Natural killer cell (primary cell): Measurements from ENCODE around the gene TPSAB1. TPM values are rescaled to one million over a fixed set of nuclear protein-coding genes. Genes with fewer than 3 reads are reported as not detected.
A peak's percentile ranks its signal among the peaks of the same experiment; 100 is the strongest.

Experiments used
- ATAC-seq, 3 donors: fragments of 150-1000 bp in 2 of 3; fragments of 200-7000 bp in 1 of 3; cut with Tn5 transposase; 1 replicate in 1 of 3; 2 replicates in 2 of 3; pipeline ENCODE4 v1.10.0; 2021; ENCODE audit warnings: mild to moderate bottlenecking in 2 of 3, moderate library complexity in 2 of 3
- DNase-seq, 2 donors: peaks; one replicate each; pipeline versions ENCODE4 v3.0.0 to v3.0.0-alpha.2; 2013 to 2021; ENCODE audit warnings: mixed read lengths in 1 of 2
- H3K27ac ChIP-seq: one replicate; pipeline ENCODE4 v1.5.1; 2013; ENCODE audit warnings: mild to moderate bottlenecking, low read length
- H3K27me3 ChIP-seq: one replicate; pipeline ENCODE4 v1.6.1; 2013; ENCODE audit warnings: low read length; ENCODE audit not compliant: control insufficient read depth, insufficient read depth
- H3K36me3 ChIP-seq: one replicate; pipeline ENCODE4 v1.6.1; 2013; ENCODE audit warnings: low read length; ENCODE audit not compliant: control insufficient read depth, insufficient read depth
- H3K4me1 ChIP-seq: one replicate; pipeline ENCODE4 v1.6.1; 2013; ENCODE audit warnings: low read length; ENCODE audit not compliant: control insufficient read depth, insufficient read depth
- H3K4me3 ChIP-seq: one replicate; pipeline ENCODE4 v1.5.1; 2013; ENCODE audit warnings: low read length
- H3K9me3 ChIP-seq: one replicate; pipeline ENCODE4 v1.6.1; 2013; ENCODE audit warnings: low read length; ENCODE audit not compliant: control insufficient read depth, insufficient read depth
- H3K27ac Mint-ChIP-seq, 2 donors: one replicate each; pipeline ENCODE4 v1.8.0; 2022; ENCODE audit warnings: mild to moderate bottlenecking in 2 of 2, mixed read lengths in 2 of 2, moderate library complexity in 1 of 2
- H3K27me3 Mint-ChIP-seq, 2 donors: one replicate each; pipeline ENCODE4 v1.8.0; 2022; ENCODE audit warnings: low read depth in 2 of 2, mixed read lengths in 2 of 2
- H3K36me3 Mint-ChIP-seq: one replicate; pipeline ENCODE4 v1.8.0; 2022; ENCODE audit warnings: mixed read lengths
- H3K4me1 Mint-ChIP-seq, 2 donors: one replicate each; pipeline ENCODE4 v1.8.0; 2022; ENCODE audit warnings: mixed read lengths in 2 of 2
- H3K4me3 Mint-ChIP-seq: one replicate; pipeline ENCODE4 v1.8.0; 2022; ENCODE audit warnings: mild to moderate bottlenecking, moderate library complexity, mixed read lengths
- H3K9me3 Mint-ChIP-seq, 2 donors: one replicate each; pipeline ENCODE4 v1.8.0; 2022; ENCODE audit warnings: mixed read lengths in 2 of 2
- WGBS: methylation state at CpG from one replicate; pipeline ENCODE4 v1.1.7; 2013; ENCODE audit warnings: missing lambda C conversion rate; ENCODE audit not compliant: insufficient coverage; 5-methylcytosine and 5-hydroxymethylcytosine counted together
- intact Hi-C: fragments of 100-400 bp; cut with micrococcal nuclease; formaldehyde crosslinking; loops from one replicate; pipeline ENCODE4 v1.14.2; 2022
- total RNA-seq, 4 donors: library from RNA; stranded (reverse); fragments of 120-200 nt in 1 of 4; gene quantifications; one replicate each; pipeline versions ENCODE4 v1.2.3 to v1.2.4, GENCODE V29; 2013 to 2022
- TF ChIP-seq, protein P1 (sequence below): fragments of 200-600 bp; IDR thresholded peaks from one replicate; pipeline ENCODE4 v1.8.0; 2022; ENCODE audit warnings: antibody characterized with exemption

The TPSAB1 gene
- total RNA-seq, 3 donors from 2014 or later (not counting 1 experiment from before 2014, with no cell fraction given) = 0.82 to 13.4 TPM; not detected in 1

DNA sequence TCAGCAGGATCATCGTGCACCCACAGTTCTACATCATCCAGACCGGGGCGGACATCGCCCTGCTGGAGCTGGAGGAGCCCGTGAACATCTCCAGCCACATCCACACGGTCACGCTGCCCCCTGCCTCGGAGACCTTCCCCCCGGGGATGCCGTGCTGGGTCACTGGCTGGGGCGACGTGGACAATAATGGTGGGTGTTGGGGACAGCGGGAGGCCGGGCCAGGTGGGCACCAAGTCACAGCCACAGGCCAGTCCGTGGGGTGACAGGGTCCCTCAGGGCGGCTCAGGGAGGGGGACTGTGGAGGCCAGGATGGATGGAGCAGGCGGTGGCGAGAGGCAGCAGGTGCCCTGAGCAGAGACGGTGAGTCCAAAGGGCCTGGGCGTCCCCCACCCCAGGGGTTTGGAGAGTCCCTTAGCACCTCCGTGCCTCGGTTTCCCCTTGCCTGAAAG lies 16.4 kb downstream of the TPSAB1 start:
- Mint-ChIP-seq H3K4me3 (no peak overlapping the region), H3K36me3 (no peaks in the 10 kb centered on the region), H3K9me3 (no peaks in the 10 kb centered on the region), H3K27ac (no peak overlapping the region), H3K27me3 (peaks cover 8 to 16% of the 10 kb centered on the region in 2 donors), H3K4me1 (peaks cover 5 to 6% of the 10 kb centered on the region in 2 donors)
- DNase-seq (no peak), ATAC-seq (no peak)
- TF ChIP-seq, protein P1, sequence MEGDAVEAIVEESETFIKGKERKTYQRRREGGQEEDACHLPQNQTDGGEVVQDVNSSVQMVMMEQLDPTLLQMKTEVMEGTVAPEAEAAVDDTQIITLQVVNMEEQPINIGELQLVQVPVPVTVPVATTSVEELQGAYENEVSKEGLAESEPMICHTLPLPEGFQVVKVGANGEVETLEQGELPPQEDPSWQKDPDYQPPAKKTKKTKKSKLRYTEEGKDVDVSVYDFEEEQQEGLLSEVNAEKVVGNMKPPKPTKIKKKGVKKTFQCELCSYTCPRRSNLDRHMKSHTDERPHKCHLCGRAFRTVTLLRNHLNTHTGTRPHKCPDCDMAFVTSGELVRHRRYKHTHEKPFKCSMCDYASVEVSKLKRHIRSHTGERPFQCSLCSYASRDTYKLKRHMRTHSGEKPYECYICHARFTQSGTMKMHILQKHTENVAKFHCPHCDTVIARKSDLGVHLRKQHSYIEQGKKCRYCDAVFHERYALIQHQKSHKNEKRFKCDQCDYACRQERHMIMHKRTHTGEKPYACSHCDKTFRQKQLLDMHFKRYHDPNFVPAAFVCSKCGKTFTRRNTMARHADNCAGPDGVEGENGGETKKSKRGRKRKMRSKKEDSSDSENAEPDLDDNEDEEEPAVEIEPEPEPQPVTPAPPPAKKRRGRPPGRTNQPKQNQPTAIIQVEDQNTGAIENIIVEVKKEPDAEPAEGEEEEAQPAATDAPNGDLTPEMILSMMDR = no peak
- H3K9me3 ChIP-seq = no peaks in the 10 kb centered on the region
- no peak overlapping the region for H3K4me3 ChIP-seq
- H3K27me3 ChIP-seq = peaks cover 15% of the 10 kb centered on the region
- intact Hi-C loops = no loop called here
- no peaks in the 10 kb centered on the region for H3K36me3 ChIP-seq
- WGBS = 87% methylated on average over 22 of the region's 22 CpGs
- no peak overlapping the region for H3K27ac ChIP-seq
- peaks cover 9% of the 10 kb centered on the region for H3K4me1 ChIP-seq

DNA sequence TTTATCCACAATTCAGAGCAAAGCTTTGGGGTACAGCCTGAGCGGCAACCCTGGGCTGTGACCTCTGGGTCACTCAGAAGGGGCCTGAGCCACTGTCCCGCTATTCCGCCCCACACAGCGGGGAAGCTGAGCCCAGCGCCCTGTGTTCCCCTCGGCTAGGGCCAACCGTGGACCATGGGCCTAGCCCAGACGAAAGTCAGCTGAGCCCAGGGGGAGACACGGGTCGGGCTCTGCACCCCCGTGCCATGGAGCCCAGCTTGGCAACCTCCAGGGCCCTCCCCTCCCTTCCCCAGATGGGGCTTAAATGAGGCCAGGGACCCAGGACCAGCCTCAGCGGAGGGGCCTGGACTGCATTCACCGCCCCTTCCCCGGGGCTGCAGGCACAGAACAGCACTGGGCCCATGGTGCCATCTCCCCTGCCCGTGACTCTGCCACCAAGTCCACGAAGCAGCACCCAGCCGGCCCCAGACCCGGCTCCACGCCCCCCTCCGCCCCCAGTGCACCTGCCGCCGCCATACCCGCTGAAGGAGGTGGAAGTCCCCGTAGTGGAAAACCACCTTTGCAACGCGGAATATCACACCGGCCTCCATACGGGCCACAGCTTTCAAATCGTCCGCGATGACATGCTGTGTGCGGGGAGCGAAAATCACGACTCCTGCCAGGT lies 17.2 kb downstream of the TPSAB1 start:
- H3K4me1 Mint-ChIP-seq = peaks cover 5 to 6% of the 10 kb centered on the region in 2 donors
- H3K9me3 ChIP-seq = no peaks in the 10 kb centered on the region
- TF ChIP-seq, protein P1 = no peak
- ATAC-seq = no peak
- no peaks in the 10 kb centered on the region for H3K36me3 ChIP-seq
- no peak for DNase-seq
- no peak overlapping the region for H3K27ac ChIP-seq
- H3K4me3 Mint-ChIP-seq = no peak overlapping the region
- no peaks in the 10 kb centered on the region for H3K9me3 Mint-ChIP-seq
- no peaks in the 10 kb centered on the region for H3K36me3 Mint-ChIP-seq
- H3K27me3 ChIP-seq = peaks cover 15% of the 10 kb centered on the region
- H3K27me3 Mint-ChIP-seq = peaks cover 8 to 19% of the 10 kb centered on the region in 2 donors
- 85% methylated on average over 34 of the region's 34 CpGs for WGBS
- no peak overlapping the region for H3K27ac Mint-ChIP-seq
- intact Hi-C loops = no loop called here
- H3K4me1 ChIP-seq = peaks cover 9% of the 10 kb centered on the region
- H3K4me3 ChIP-seq = no peak overlapping the region

DNA sequence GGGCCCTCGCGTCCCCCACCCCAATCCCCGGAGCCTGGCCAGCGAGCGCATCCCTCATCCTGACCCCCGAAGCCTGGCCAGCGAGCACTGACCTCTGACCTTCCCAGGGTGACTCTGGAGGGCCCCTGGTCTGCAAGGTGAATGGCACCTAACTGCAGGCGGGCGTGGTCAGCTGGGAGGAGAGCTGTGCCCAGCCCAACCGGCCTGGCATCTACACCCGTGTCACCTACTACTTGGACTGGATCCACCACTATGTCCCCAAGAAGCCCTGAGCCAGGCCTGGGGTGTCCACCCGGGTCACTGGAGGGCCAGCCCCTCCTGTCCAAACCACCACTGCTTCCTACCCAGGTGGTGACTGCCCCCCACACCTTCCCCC lies 17.7 kb downstream of the TPSAB1 start:
- no peak overlapping the region for H3K27ac Mint-ChIP-seq
- no peaks in the 10 kb centered on the region for H3K36me3 Mint-ChIP-seq
- intact Hi-C loops = no loop called here
- DNase-seq (no peak), ATAC-seq (no peak)
- peaks cover 8 to 19% of the 10 kb centered on the region in 2 donors for H3K27me3 Mint-ChIP-seq
- no peaks in the 10 kb centered on the region for H3K9me3 ChIP-seq
- TF ChIP-seq, protein P1 = no peak
- no peaks in the 10 kb centered on the region for H3K9me3 Mint-ChIP-seq
- no peak overlapping the region for H3K4me3 ChIP-seq
- peak overlapping the region; percentile 65 for H3K4me3 Mint-ChIP-seq
- peaks cover 5 to 6% of the 10 kb centered on the region in 2 donors for H3K4me1 Mint-ChIP-seq
- H3K36me3 ChIP-seq = no peaks in the 10 kb centered on the region
- no peak overlapping the region for H3K27ac ChIP-seq
- peaks cover 18% of the 10 kb centered on the region for H3K27me3 ChIP-seq
- peaks cover 9% of the 10 kb centered on the region for H3K4me1 ChIP-seq
- 70% methylated on average over 12 of the region's 12 CpGs for WGBS
